ENCODE data around the gene GDPD4.

GDPD4 gene

GRCh38 chr11:77236901-77237300, 64.6 kb downstream of the GDPD4 start:
- DNase-seq (ENCODE audit: low spot score): no peak

- DNase-seq (ENCODE audit: low spot score): no peak
Measured at GRCh38 chr11:77233011-77233410, 68.5 kb downstream of the GDPD4 start.

- no peak for DNase-seq (ENCODE audit: low spot score)
Measured at GRCh38 chr11:77232242-77232641, 69.2 kb downstream of the GDPD4 start.

DNA sequence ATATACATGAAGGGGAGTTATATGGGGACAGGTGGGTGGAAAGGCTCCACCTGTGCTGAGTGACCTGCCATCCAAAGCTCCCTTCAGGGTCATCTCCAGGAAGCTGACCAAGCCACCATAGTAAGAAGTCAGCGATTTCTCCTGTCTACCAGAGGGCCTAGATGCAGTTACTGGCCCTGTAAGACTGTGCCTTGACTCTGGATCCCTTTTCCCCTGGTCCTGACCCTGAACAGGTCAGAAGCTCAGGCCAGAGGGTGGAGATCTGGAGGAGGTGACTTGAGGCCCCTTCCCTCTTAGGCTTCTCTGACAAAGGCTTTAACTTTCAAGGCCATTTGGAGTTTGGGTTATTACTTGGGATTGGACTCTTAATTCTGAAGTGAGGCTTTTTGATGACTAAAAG, 69.7 kb downstream of the GDPD4 start:
- no peak for DNase-seq (ENCODE audit: low spot score)

DNA sequence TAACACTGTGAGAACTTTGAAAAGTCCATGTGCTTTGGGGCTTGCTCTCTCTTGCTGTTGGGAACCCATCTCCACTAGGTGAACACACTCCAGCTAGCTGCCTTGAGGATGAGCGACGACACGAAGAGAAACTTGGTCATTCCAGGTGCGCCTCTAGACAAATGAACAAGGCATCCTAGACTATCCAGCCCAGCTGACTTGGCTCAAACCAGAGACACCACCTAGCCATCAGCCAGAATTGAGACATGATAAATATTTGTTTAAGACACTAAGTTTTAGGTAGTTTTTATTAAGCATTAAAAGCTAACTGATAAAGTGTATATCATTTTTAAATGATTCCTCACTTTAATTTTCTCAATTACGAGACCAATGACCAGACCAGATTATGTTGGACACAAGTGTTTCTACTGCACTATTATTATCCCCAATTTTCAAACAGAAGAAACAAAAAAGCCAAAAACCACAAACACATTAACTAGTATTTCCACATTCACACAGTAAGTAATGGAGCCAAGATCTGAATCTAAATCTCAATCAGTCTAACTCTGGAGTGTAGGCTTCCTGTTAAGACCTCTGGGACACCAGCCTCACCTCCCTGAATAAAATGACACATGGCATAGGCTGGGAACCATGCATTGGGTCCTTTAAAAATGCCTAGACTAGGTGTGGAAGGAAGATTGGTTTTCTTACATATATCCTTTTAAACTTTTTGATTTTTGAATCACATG, 70.4 kb downstream of the GDPD4 start:
- DNase-seq (ENCODE audit: low spot score): no peak

GRCh38 chr11:77223797-77224196, 77.7 kb downstream of the GDPD4 start:
- DNase-seq (ENCODE audit: low spot score): no peak

GRCh38 chr11:77217156-77217555, 84.3 kb downstream of the GDPD4 start:
- DNase-seq (ENCODE audit: low spot score): no peak

DNA sequence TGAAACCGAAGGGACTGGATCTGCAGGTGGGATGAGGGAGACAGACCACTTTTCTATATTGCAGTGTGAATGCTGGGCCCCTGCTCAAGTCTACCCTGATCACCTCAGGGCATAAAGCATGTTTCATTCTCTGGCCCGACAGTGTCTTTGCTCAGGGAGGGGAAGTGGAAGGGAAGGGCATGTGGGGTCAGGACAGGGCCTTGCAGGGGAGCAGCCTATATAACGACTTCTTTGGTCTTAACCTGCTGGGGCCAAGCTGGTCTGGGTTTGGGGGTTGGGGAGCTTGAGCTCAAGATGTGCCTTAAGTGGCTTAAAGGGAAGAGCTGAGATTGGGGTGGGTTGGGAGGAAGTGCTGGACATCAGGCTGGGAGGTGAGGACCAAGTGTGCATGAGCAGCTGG, 86.4 kb downstream of the GDPD4 start:
- DNase-seq (ENCODE audit: low spot score): no peak

DNA sequence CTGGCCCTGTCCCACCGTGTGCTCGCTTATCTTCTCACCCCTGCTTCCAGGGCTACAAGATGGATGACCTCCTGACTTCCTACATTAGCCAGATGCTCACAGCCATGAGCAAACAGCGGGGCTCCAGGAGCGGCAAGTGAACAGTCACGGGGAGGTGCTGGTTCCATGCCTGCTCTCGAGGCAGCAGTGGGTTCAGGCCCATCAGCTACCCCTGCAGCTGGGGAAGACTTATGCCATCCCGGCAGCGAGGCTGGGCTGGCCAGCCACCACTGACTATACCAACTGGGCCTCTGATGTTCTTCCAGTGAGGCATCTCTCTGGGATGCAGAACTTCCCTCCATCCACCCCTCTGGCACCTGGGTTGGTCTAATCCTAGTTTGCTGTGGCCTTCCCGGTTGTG, 86.9 kb downstream of the GDPD4 start:
- peak; percentile 13 for DNase-seq (ENCODE audit: low spot score)

- DNase-seq (ENCODE audit: low spot score): no peak
Measured at GRCh38 chr11:77213589-77214428, 87.7 kb downstream of the GDPD4 start.

DNA sequence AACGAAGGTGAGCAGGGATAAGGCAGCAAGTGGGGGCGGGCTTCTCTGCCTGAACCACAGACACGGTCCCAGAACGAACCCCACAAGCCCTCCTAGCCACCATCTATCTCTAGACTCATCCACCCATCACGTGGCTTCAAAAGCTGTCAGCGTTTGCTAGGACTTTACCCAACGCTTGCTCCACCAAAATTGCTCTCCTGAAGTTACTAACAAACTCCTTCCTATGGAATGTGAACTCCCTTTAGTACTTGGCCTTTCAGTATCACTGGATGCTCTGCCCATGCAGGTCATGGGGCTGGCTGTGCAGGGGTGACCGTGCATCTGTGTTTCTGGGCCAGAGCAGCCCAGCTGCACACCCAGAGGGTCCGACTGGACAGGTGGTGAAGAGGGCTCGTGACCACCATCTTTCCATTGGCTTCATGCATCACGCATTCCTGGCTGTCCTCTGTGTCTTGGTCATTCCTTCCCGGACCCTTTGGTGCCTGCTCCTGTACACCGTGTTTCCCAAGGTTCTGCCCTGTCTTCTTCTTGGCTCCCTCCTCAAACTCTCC, 88.4 kb downstream of the GDPD4 start:
- no peak for DNase-seq (ENCODE audit: low spot score)

DNA sequence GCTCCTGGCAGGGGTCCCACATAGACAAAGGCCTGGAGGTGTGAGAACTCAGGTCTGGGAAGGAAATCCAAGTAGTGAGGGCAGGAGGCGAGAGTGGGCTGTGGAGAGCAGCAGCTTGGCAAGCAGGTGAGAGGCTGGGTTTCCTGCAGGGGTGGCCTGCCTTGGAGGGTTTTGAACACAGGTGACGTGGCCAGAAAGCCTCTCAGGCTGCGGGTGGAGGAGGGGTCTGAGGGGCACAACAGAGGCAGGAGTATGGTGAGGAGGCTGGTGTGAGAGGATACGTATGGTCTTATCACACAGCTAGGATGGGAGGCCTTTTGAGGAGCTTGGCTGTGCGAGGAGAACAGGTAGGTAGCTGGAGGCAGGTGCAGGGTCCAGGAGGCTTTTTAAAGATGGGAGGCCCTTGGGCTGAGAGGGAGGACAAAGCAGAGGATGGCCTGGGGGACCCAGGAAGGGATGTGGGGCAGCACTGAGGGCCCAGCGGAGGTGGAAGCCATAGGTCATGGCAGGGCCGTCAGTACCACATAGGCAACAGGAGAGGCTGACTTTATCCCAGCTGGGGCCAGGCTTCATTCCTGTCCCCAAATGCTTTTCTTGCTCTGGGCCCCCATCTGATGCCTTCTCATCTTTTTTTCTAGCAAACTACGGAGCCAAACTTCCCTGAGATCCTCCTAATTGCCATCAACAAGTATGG, 89.0 kb downstream of the GDPD4 start:
- DNase-seq (ENCODE audit: low spot score): no peak

- DNase-seq (ENCODE audit: low spot score): no peak
Measured at GRCh38 chr11:77211594-77212251, 89.8 kb downstream of the GDPD4 start.

DNA sequence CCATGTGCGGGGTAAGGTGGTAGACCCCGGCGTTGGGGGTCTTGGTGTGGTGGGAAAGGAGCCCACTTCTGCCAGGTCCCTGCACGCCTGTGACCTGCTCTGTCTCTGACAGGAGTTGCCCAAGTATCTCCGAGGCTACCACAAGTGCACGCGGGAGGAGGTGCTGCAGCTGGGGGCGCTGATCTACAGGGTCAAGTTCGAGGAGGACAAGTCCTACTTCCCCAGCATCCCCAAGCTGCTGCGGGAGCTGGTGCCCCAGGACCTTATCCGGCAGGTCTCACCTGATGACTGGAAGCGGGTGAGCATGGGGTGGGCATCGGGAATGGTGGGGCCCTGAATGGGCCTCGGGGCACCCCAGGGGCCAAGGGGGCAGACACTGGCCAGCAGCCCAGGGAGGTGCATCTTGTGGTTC, 90.4 kb downstream of the GDPD4 start:
- DNase-seq (ENCODE audit: low spot score): no peak

DNA sequence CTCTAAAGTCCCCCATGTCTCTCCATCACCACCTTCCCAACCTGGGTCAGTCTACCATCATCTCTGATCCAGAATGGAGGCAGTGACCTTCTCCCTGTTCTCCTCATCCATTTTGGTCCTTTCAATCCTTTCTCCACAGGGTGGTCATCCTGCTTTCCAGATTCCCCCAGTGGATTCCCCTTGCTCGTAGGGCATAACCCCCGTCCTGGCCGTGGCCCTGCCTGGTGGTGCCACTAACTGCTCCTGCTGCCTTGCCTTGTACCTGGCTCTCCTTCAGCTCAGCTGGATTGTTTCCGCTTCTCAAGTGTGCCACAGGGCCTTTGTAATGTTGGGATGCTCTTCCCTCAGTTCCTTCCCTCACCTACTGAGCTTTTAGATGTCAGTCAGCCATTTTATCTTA, 91.8 kb downstream of the GDPD4 start:
- no peak for DNase-seq (ENCODE audit: low spot score)

DNA sequence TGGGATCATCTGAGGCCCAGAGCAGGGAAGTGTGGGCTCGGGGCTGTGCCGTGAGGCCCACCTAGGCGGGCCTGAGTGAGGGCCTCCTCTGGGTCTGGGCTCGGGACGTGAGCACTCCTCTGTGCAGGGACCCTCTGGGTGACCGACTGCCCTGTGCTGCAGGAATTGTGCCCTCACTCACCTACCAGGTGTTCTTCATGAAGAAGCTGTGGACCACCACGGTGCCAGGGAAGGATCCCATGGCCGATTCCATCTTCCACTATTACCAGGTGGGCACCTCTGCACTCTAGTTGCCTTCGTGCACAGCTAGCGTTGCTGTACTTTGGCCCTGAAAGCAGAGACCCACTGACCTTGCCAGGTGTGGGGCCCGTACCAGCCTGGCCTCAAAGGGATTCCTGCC, 93.0 kb downstream of the GDPD4 start:
- no peak for DNase-seq (ENCODE audit: low spot score)

DNA sequence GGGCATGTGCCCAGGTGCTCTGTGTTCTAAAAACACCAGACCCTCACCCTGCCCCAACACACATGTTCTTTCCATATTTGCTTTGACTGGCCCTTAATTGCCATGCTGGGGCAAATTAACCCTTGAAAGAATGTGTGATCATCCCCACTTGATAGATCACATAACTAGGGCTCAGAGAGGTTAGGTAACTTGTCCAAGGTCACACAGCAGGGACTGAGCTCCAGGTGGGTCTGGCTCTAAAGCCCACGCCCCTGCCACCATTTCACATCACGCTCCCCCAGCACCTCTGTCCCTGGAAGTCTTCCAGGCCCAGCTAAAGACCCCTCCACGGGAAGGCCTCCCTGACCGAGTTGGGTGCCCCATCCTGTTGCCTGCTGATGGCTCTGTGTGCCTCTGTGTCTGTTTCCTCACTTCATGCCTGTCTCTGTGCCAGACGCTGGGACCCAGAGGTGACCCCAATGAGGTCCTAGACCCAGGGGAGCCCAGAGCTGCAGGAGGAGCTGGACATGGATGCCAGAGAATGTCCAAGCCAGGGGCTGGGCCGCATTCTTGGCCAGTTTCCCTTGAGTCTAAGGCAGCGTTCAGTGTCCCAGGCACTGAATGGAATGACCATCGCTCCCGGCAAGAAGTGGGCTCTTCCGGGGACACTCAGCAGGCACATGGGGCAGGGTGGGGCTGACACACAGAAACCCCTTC, 93.7 kb downstream of the GDPD4 start:
- DNase-seq (ENCODE audit: low spot score): no peak

DNA sequence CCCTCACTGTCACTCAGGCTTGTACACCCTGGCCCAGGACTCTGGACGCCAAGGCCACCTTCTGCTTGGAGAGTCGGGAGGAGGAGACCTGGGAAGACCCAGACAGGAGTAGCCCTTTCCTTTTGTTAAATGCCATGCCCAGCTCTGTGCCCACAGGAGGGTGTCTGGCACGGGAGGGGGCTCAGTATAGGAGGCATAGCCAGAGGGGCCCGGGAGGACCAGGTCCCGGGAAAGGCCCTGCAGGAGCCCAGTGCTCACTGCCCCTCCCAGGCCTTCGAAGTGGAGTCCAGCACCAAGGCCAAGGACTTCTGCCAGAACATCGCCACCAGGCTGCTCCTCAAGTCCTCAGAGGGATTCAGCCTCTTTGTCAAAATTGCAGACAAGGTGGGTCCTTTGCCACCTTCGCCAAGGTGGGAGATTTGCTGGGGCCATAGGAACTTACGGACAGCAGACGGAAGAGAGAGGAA, 94.4 kb downstream of the GDPD4 start:
- no peak for DNase-seq (ENCODE audit: low spot score)

DNA sequence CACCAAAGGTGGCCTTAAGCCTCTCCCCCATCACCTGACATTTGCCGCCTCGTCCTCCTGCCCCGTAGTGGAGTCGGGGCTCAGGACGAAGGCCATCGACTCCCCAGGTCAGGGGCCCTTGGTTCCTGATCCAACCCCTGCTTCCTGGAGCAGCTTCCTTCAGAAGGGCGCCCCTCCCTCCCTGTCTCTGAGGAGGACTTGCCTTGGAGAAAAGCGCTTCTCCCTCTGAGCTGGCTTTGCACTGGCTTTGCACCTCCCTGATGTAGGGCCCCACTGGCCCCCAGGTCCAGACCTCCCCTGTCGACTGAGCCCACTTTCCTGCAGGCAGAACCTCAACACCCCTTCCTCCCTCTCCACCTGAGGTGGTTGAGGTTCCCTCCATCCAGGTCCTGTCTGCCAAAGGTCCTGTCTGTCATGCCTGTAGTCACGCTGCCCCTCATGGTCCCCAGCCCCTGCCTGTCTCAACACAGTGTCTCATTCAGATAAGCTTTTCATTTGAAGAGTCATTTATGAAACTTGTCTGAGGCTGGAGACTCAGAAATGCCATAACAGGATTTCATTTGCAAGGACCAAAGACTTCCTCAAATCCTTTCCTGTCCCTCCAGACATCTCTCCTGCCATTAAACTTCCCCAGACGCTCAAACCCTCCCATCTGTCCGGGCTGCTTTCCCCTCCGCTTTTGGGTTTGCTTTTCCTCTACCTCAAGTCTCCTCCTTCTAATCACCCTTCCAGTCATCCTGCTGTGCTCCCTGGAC, 95.0 kb downstream of the GDPD4 start:
- no peak for DNase-seq (ENCODE audit: low spot score)

- no peak for DNase-seq (ENCODE audit: low spot score)
Measured at GRCh38 chr11:77205467-77206263, 95.8 kb downstream of the GDPD4 start.
